Activated T-helper 1 cell treated with anti-CD3 and anti-CD28 coated beads, Interleukin-12 subunit alpha, Interleukin-12 subunit beta, Interleukin-2, Interleukin-4 antibody, amounts not matched to agents 30 ng/mL and 10 ng/mL and 1 ng/mL, durations not matched to agents 14 hours and 24 hours and 36 hours (primary cell): ENCODE data around the gene CYP4F3. TPM values are rescaled to one million over a fixed set of nuclear protein-coding genes. Genes with fewer than 3 reads are reported as not detected.
"Not testable (repeated sequence)": the region's sequence is repeated elsewhere in the genome, so short reads cannot be mapped to it uniquely, and the experiment has no call there.

ENCODE experiments used
- DNase-seq: peaks from one replicate; pipeline ENCODE4 v3.0.0; 2021; ENCODE audit warnings: low spot score
- H3K27ac Mint-ChIP-seq: one replicate; pipeline ENCODE4 v1.8.0; 2021; ENCODE audit warnings: mild to moderate bottlenecking, mixed read lengths
- H3K27me3 Mint-ChIP-seq: one replicate; pipeline ENCODE4 v1.8.0; 2022; ENCODE audit warnings: mild to moderate bottlenecking, moderate library complexity, mixed read lengths; ENCODE audit not compliant: insufficient read depth
- H3K36me3 Mint-ChIP-seq: one replicate; pipeline ENCODE4 v1.8.0; 2021; ENCODE audit warnings: low read depth, mixed read lengths
- H3K4me1 Mint-ChIP-seq: one replicate; pipeline ENCODE4 v1.8.0; 2021; ENCODE audit warnings: low read depth, mixed read lengths
- H3K4me3 Mint-ChIP-seq: one replicate; pipeline ENCODE4 v1.8.0; 2021; ENCODE audit warnings: mild to moderate bottlenecking, moderate library complexity, mixed read lengths
- H3K9me3 Mint-ChIP-seq: one replicate; pipeline ENCODE4 v1.8.0; 2021; ENCODE audit warnings: mixed read lengths
- intact Hi-C: fragments of 100-400 bp; cut with micrococcal nuclease; formaldehyde crosslinking; loops from one replicate; pipeline ENCODE4 v1.15.1; 2024
- total RNA-seq: library from RNA; stranded (reverse); gene quantifications from 2 replicates; pipeline ENCODE4 v1.2.3, GENCODE V29; 2022

CYP4F3 gene
- total RNA-seq = not detected in 2 replicates

GRCh38 chr19:15640294-15640903, at the start of gene CYP4F3:
TSS of gene CYP4F3 (plus strand) at chr19:15640897. CDS start at chr19:15641416, 519 bp downstream.
- Mint-ChIP-seq H3K9me3 (no peaks in the 10 kb centered on the region), H3K36me3 (no peaks in the 10 kb centered on the region), H3K4me1 (no peaks in the 10 kb centered on the region), H3K4me3 (no peak within 1 kb of the TSS), H3K27ac (no peak within 1 kb of the TSS), H3K27me3 (no peaks in the 10 kb centered on the region)
- intact Hi-C loops = no loop called here
- DNase-seq = no peak

- Mint-ChIP-seq H3K27ac (no peak overlapping the region), H3K9me3 (peaks cover 10% of the 10 kb centered on the region), H3K4me1 (no peaks in the 10 kb centered on the region), H3K4me3 (no peak overlapping the region), H3K27me3 (peaks cover 6% of the 10 kb centered on the region), H3K36me3 (no peaks in the 10 kb centered on the region)
- DNase-seq = no peak
- intact Hi-C loops = no loop called here
These were observed 48.9 kb upstream of the CYP4F3 start for GRCh38 chr19:15591796-15592195.

- peaks cover 11% of the 10 kb centered on the region for H3K9me3 Mint-ChIP-seq
- H3K27ac Mint-ChIP-seq, H3K27me3 Mint-ChIP-seq, H3K4me1 Mint-ChIP-seq, DNase-seq, H3K4me3 Mint-ChIP-seq, H3K36me3 Mint-ChIP-seq, intact Hi-C loops: not testable (repeated sequence)
These were observed 48.2 kb upstream of the CYP4F3 start for GRCh38 chr19:15592506-15592905.

- H3K9me3 Mint-ChIP-seq = peaks cover 11% of the 10 kb centered on the region
- H3K36me3 Mint-ChIP-seq, intact Hi-C loops, H3K4me1 Mint-ChIP-seq, H3K27me3 Mint-ChIP-seq, H3K27ac Mint-ChIP-seq, DNase-seq, H3K4me3 Mint-ChIP-seq: not testable (repeated sequence)
These were observed 46.9 kb upstream of the CYP4F3 start for GRCh38 chr19:15593766-15594165.

- peaks cover 11% of the 10 kb centered on the region for H3K9me3 Mint-ChIP-seq
- intact Hi-C loops = no loop called here
- no peaks in the 10 kb centered on the region for H3K4me1 Mint-ChIP-seq
- DNase-seq = no peak
- no peaks in the 10 kb centered on the region for H3K36me3 Mint-ChIP-seq
- H3K27ac Mint-ChIP-seq = no peak overlapping the region
- H3K4me3 Mint-ChIP-seq = no peak overlapping the region
- H3K27me3 Mint-ChIP-seq = peaks cover 6% of the 10 kb centered on the region
These were observed 45.6 kb upstream of the CYP4F3 start for GRCh38 chr19:15595069-15595468.

DNA sequence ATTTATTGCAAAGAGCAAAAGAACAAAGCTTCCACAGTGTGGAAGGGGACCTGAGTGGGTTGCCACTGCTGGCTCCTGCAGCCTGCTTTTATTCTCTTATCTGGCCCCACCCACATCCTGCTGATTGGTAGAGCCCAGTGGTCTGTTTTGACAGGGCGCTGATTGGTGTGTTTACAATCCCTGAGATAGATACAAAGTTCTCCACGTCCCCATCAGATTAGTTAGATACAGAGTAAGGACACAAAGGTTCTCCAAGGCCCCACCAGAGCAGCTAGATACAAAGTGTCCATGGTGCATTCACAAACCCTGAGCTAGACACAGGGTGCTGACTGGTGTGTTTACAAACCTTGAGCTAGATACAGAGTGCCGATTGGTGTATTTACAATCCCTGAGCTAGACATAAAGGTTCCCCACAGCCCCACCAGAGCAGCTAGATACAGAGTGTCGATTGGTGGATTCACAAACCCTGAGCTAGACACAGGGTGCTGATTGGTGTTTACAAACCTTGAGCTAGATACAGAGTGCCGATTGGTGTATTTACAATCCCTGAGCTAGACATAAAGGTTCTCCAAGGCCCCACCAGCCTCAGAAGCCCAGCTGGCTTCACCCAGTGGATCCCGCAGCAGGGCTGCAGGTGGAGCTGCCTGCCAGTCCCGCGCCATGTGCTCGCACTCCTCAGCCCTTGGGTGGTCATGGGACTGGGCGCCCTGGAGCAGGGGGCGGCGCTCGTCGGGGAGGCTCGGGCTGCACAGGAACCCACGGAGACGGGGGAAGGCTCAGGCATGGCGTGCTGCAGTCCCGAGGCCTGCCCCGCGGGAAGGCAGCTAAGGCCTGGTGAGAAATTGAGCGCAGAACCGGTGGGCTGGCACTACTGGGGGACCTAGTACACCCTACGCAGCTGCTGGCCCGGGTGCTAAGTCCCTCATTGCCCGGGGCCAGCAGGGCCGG, 32.4 kb upstream of the CYP4F3 start:
- H3K27me3 Mint-ChIP-seq, H3K27ac Mint-ChIP-seq, intact Hi-C loops, H3K36me3 Mint-ChIP-seq, DNase-seq, H3K4me3 Mint-ChIP-seq, H3K4me1 Mint-ChIP-seq, H3K9me3 Mint-ChIP-seq: not testable (repeated sequence)

GRCh38 chr19:15609261-15609660, 31.4 kb upstream of the CYP4F3 start:
- H3K4me3 Mint-ChIP-seq = no peak overlapping the region
- peaks cover 1% of the 10 kb centered on the region for H3K27me3 Mint-ChIP-seq
- no peaks in the 10 kb centered on the region for H3K36me3 Mint-ChIP-seq
- H3K9me3 Mint-ChIP-seq = no peaks in the 10 kb centered on the region
- no peaks in the 10 kb centered on the region for H3K4me1 Mint-ChIP-seq
- DNase-seq = no peak
- H3K27ac Mint-ChIP-seq = no peak overlapping the region
- intact Hi-C loops = no loop called here

GRCh38 chr19:15612342-15612741, 28.4 kb upstream of the CYP4F3 start:
- no peak for DNase-seq
- no peaks in the 10 kb centered on the region for H3K36me3 Mint-ChIP-seq
- intact Hi-C loops = no loop called here
- H3K4me1 Mint-ChIP-seq = no peaks in the 10 kb centered on the region
- no peak overlapping the region for H3K4me3 Mint-ChIP-seq
- peaks cover 1% of the 10 kb centered on the region for H3K27me3 Mint-ChIP-seq
- H3K9me3 Mint-ChIP-seq = no peaks in the 10 kb centered on the region
- H3K27ac Mint-ChIP-seq = no peak overlapping the region

- no peaks in the 10 kb centered on the region for H3K36me3 Mint-ChIP-seq
- H3K27ac Mint-ChIP-seq = no peak overlapping the region
These were observed 27.4 kb upstream of the CYP4F3 start for GRCh38 chr19:15613338-15613737.

DNA sequence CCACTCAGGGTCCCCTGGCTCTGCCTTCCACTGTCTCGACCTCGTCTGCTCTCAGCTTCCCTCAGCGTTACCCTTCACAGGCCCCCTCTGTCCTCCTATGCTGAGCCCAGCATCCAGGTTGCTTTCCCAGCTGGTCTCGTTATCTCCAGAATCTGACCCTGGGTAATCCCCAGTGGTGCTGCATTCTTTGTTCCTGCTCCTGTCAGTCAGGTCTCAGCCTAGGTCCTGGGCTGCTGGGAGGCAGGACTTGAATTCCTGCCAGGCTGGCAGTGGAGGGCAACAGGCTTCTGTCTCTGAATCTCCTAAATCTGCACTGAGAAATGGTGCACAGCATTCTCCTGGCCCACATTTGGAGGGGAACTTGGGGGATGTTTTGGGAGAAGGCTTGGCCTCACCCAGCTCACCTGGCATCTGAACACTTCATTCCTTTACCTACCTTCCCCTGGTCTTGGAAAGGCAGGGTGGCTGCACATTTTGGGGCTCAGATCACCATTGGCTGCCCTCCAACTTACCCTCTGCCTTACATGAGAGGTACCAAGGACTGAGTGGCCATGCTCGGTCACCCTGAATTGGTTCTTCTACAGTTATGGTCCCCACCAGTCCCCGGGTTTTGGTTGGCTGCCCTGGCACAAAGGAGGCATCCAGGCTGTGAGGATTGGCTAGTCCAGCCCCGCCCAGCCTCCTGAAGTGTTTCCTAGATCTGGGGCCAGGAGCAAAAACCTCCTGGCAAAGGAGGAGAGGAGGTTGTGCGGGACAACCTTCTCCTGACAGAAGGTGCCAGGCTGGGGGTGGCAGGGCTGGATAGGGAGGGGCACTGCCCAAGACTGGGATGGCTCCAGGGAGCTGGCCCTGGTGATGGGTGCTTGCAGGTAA, 26.0 kb upstream of the CYP4F3 start, which contains the start of gene CYP4F8:
CYP4F8 (plus strand) TSS at position 712 of the 873 bp plus-strand sequence. CDS start 399 bp downstream, outside the sequence.
- H3K9me3 Mint-ChIP-seq = no peaks in the 10 kb centered on the region
- H3K27ac Mint-ChIP-seq = no peak within 1 kb of the TSS
- intact Hi-C loops = no loop called here

More at GRCh38 chr19:15613338-15613737, 27.4 kb upstream of the CYP4F3 start:
- H3K27me3 Mint-ChIP-seq = no peaks in the 10 kb centered on the region
- intact Hi-C loops = no loop called here
- H3K4me3 Mint-ChIP-seq = no peak overlapping the region
- no peaks in the 10 kb centered on the region for H3K4me1 Mint-ChIP-seq
- no peak for DNase-seq
- no peaks in the 10 kb centered on the region for H3K9me3 Mint-ChIP-seq

DNA sequence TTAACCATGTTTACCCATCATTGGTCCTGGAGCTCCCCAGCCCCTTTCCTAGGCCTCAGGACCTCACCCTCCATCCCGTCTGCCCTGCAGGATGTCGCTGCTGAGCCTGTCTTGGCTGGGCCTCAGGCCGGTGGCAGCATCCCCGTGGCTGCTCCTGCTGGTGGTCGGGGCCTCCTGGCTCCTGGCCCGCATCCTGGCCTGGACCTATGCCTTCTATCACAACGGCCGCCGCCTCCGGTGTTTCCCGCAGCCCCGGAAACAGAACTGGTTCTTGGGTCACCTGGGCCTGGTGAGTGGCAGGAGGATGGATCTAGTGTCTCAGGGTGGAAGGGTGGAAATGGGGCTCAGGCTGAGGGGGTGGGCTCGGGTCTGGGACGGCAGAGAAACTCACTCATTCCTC, 25.2 kb upstream of the CYP4F3 start:
- no peak for DNase-seq
- Mint-ChIP-seq H3K9me3 (no peaks in the 10 kb centered on the region), H3K36me3 (no peaks in the 10 kb centered on the region), H3K4me3 (no peak overlapping the region), H3K4me1 (no peaks in the 10 kb centered on the region), H3K27ac (no peak overlapping the region), H3K27me3 (no peaks in the 10 kb centered on the region)
- intact Hi-C loops = no loop called here

More for the DNA sequence above, 26.0 kb upstream of the CYP4F3 start, which contains the start of gene CYP4F8:
- no peak within 1 kb of the TSS for H3K4me3 Mint-ChIP-seq
- H3K36me3 Mint-ChIP-seq = no peaks in the 10 kb centered on the region
- DNase-seq = no peak
- no peaks in the 10 kb centered on the region for H3K27me3 Mint-ChIP-seq
- H3K4me1 Mint-ChIP-seq = no peaks in the 10 kb centered on the region

DNA sequence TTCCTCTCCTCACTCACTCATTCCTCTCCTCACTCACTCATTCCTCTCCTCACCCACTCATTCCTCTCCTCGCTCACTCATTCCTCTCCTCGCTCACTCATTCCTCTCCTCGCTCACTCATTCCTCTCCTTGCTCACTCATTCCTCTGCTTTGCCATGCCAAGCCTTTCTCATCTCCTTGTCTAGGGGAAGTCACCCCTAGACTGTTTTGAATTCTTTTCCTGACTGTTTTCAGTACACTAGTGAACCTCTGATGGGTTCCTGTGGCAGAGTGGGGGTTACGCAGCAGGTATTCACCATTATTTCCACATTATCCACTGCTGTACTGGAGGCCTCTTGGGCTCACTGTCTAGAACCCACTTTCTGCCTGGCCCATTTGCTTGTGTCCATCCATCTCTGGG, 24.5 kb upstream of the CYP4F3 start:
- no peak for DNase-seq
- no peaks in the 10 kb centered on the region for H3K4me1 Mint-ChIP-seq
- no peaks in the 10 kb centered on the region for H3K36me3 Mint-ChIP-seq
- no peak overlapping the region for H3K4me3 Mint-ChIP-seq
- H3K27ac Mint-ChIP-seq = no peak overlapping the region
- no peaks in the 10 kb centered on the region for H3K9me3 Mint-ChIP-seq
- intact Hi-C loops = no loop called here
- no peaks in the 10 kb centered on the region for H3K27me3 Mint-ChIP-seq
